Activated naive CD8-positive, alpha-beta T cell treated with anti-CD3 and anti-CD28 coated beads, Interleukin-2, amount 50 U/mL, for 24 hours (primary cell): Measurements from ENCODE around the gene ZNF521.

Source experiments
- ATAC-seq: fragments of 150-1000 bp; cut with Tn5 transposase; one replicate; pipeline ENCODE4 v1.10.0; 2021
- DNase-seq: peaks from one replicate; pipeline ENCODE4 v3.0.0; 2021
- H3K27ac Mint-ChIP-seq: one replicate; pipeline ENCODE4 v1.8.0; 2021; ENCODE audit warnings: mild to moderate bottlenecking, mixed read lengths
- H3K27me3 Mint-ChIP-seq: one replicate; pipeline ENCODE4 v1.8.0; 2021; ENCODE audit warnings: mixed read lengths
- H3K36me3 Mint-ChIP-seq: one replicate; pipeline ENCODE4 v1.8.0; 2021; ENCODE audit warnings: low read depth, mixed read lengths
- H3K4me1 Mint-ChIP-seq: one replicate; pipeline ENCODE4 v1.8.0; 2021; ENCODE audit warnings: mixed read lengths
- H3K4me3 Mint-ChIP-seq: one replicate; pipeline ENCODE4 v1.8.0; 2021; ENCODE audit warnings: mild to moderate bottlenecking, moderate library complexity, mixed read lengths
- H3K9me3 Mint-ChIP-seq: one replicate; pipeline ENCODE4 v1.8.0; 2021; ENCODE audit warnings: mixed read lengths

The ZNF521 gene

DNA sequence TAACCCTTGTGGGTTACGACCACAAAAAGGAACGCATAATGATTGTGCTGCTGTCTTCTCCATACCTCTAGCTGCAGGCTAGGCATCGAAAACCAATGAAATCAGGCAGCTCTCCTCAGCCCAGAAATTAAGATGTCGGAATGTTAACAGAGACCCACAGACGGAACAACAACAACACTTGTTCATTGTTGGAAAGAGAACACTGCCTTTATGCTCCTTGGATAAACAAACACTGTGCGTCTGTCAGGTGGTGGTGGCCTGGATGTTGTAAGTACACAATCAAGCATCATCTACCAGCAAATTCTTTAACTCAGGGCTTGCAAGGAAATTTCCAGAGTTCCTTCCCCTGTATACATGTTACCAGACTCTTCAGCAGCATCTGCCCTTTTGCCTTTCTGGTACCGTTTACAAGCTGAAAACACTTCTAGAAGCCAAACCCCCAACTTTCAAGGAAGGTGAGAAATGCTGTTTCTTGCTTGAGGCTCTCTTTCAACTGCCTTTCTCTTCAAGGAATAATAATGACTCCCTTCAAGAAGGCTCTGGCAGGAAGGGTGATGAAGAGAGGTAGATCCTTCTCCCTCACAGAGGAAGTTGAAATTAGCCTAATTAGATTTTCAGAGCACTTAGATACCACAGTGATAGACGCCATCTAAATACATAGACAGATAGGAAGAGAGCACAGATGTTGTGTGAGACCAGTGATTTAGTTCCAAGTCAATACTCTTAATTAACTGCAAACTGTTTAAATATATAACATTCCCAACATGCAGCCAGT is 332.7 kb downstream of the ZNF521 start:
- Mint-ChIP-seq H3K27ac (no peak overlapping the region), H3K4me1 (no peaks in the 10 kb centered on the region), H3K27me3 (peaks cover 3% of the 10 kb centered on the region), H3K36me3 (no peaks in the 10 kb centered on the region), H3K4me3 (no peak overlapping the region), H3K9me3 (peaks cover 4% of the 10 kb centered on the region)
- ATAC-seq (no peak), DNase-seq (no peak)

DNA sequence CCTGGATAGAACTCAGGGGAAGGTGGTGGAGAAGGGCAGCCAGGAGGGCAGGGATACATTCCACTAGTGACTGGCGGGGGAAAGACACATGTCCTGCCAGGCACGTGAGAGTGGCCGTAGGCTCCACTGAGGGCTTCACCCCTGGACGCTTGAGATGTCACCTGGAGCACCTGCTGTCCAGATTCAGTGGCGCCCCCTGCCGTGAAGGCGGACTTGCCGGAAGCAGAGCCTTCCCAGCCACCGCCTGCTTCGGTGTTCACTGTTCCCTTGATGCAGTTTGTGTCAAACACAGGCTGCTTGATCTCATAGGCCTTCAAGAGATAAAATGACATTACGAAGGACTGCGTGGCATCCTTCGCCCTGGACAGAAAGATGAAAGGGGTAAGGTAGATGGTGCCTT is 335.3 kb downstream of the ZNF521 start:
- Mint-ChIP-seq H3K4me1 (no peaks in the 10 kb centered on the region), H3K27me3 (peaks cover 3% of the 10 kb centered on the region), H3K36me3 (no peaks in the 10 kb centered on the region), H3K27ac (no peak overlapping the region), H3K4me3 (no peak overlapping the region), H3K9me3 (peaks cover 4% of the 10 kb centered on the region)
- ATAC-seq (no peak), DNase-seq (no peak)

DNA sequence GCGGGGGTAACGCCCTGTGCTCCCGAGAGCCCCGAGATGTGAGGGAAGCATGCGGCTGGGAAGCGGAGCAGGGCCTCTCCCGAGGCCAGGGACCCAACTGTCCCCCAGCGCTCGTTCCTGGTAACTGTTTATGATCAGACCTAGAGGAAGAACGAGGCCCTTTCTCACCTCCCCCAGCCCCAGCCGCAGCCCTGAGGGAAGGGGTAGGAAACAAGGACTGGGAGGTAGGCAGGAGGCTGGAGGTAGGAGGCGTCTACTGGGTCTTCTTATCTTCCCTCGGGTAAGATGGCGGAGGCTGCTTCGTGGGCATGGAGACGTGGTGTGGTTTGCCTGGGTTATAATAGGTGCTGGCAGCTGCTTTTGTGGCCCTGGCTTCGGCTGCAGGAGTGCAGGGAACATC is 335.8 kb downstream of the ZNF521 start:
- ATAC-seq: no peak
- Mint-ChIP-seq H3K4me3 (no peak overlapping the region), H3K27me3 (peaks cover 3% of the 10 kb centered on the region), H3K9me3 (peaks cover 4% of the 10 kb centered on the region), H3K4me1 (no peaks in the 10 kb centered on the region), H3K36me3 (no peaks in the 10 kb centered on the region), H3K27ac (no peak overlapping the region)
- DNase-seq: no peak
